Limb (tissue), 2 donors: ENCODE results near the gene MIDN.

ENCODE experiments used
- DNase-seq, 2 donors: peaks; one replicate each; pipeline ENCODE4 v3.0.0-alpha.2; 2016; ENCODE audit errors: extremely low spot score in 2 of 2

The MIDN gene

DNA sequence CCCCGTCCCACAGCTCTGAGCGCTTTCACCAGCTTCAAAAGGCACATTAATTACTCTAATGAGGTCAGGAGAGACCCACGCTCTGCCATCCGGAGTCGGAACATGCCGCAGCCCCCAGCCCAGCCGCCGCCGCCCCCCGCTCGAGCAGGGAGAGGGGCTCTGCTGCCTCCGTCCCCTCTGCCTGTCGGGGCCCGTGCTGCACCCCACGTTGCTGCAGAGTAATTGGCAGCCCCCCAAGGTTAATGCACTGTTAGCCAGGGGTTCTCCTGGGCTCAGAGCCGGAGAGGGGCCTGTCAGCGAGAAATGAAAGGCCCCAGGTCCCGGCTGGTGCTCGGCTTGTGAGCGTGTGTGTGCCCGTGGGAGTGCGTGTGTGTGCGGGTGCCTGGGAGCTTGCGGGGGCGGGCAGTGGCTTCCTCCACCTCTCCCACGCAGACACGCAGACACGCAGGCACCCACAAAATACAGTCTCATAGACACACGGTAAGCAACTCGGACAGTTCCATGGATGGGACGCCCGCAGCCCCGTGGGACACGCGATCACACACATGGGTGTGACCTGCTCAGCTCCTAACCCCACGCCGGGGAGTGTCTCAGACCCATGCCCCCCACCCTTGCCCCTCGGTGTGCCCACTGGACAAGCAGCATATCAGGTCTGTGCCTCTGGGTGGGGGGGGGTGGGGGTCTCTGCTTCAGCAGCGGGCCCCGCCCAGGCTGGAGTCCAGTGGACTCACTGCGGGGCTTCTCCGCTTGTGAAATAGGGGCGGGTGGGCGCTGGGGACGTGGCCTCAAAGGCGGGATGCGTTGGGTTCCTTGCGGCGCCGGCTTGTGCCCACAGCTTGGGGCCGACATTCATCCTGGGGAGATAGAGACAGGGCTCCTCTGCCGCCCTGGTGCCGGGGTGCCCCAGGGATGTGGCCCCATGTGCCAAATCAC, 32.5 kb downstream of the MIDN start:
- DNase-seq = no peak

DNA sequence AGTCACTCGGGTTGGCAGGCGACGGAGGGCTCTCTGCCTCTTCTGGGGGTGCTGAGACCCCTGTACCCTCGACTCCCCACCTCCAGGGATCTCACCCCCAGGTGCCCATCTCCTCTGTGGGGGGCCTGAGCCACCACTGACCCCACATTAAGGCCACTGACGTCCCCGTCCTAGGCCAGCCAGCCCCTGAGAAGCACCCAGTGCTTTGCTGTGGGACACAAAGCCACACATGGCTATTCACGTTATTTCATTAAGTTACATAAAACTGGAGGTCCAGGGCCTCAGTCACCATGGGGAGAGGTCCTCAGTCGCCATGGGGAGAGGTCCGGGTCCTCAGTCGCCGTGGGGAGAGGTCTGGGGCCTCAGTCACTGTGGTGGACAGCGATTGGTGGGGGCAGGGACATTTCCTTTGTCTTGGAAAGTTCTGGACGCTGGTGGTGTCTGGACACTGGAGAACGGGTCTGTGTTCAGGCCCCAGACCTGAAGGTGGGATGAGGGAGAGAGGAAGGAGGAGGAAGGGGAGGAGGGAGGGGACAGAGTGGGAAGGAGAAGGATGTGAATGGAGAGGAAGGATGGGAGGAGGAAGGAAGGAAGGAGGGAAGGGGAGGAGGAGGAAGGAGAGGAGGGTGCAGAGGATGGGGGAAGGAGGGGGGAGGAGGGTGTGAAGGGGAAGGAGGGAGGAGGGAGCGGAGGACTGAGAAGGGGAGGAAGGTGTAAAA, 33.3 kb downstream of the MIDN start:
- DNase-seq = no peak

DNA sequence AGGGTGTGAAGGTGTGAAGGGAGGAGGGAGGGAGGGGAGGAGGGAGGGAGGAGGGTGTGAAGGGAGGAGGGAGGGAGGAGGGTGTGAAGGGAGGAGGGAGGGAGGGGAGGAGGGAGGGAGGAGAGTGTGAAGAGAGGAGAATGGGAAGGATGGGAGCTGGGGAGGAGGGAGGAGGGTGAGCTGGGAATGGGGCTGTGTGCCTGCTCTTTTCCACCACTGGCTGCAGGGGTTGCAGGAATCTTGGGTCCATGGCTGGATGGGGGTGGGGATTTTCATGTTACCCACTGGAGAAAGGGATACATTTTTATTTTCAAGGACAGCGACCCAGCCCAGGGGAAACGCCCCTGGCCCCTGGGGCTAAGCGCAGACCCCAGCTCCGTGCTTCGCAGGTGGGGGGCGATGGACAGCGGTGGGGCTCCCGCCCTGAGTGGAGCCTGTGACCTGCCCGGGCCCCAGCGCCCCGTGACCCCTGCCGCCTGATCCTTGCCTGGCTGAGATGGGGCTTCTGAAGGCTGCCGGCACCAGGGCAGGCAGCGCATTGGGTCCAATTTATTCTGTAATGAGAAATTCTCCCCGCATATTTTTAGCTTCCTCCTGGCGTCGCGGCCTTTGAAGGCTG, 34.3 kb downstream of the MIDN start:
- no peak for DNase-seq

DNA sequence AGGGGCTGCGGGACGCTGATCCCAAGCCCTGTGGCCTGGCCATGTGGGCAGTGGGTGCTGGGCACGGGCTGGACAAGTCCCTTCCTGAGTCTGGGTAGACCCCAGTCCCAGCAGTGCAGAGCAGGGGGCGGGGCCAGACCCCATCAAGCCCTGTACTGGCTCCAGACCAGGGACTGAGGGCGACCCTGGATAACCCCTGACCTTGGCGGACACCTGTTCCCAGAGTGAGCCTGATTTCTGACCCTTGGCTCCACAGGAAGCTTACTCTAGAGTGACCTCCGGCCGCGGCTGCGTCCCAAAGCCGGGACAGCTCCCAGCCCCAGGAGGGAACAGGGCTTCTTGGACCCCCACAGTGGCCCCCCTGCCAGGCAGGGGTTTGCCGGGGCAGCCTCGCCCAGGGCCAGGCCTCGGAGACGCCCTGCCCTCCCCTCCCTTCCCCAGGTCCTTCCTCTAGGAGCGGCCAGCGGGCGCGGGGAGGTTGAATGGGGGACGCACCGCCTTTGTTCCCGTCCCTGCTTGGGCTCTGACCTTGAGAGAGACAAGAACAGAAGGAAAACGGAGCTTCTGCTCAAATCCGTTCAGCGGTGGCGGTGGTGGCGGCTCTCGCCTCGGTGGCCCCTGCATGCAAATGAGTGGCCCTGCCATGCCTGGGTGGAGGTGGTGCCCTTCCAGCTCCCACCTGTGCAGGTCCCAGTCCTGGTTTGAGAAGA, 35.0 kb downstream of the MIDN start:
- DNase-seq = no peak

DNA sequence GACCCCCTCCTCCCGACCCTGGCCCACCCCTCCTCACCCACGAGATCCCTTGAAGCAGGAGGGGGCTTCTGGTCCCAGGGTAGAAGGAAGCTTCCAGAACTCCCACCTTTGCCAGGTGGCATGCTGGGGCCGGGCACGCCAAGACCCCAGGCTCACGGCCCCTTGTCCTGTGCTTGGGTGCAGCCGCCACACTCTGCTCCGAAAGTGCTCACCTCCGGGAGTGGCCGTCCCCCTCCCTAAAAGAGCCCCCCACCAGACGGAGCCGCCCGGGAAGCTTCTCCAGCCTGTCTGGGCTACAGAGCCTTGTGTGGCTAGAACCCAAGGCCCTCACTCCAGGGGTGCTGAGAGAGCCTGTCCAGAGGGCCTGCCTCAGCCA, 35.5 kb downstream of the MIDN start:
- DNase-seq = no peak

DNA sequence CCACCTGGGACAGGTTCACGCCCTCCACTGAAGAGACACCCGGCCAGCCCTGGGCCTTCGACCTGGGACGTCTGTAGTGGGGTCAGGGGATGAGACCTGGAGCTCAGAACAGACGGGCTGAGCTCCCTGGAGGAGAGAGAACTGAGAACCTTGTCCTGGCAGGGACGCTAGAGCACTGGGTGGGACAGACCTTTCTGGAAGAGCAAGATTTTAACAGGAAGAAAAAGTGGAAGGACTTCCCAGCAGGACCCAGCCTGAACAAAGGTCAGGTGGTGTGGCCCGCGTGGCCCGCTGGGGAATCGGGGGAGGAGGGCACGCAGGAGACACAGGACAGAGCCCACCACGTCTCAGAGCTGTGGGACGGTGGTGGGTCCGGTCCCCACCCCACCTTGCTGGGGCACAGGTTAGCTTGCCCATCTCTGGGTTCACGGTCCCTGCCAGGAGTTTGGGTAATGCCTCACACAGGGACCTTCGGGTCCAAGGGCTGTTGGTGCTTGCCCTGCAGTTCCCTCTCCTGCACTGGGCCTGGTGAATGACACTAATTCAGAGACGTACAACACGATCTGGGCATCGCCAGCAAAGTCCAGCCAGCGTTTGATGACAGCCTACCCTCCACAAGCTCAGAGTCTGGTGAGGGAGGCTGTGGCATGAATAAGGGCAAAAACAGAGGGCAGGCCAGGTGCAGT, 36.1 kb downstream of the MIDN start:
- no peak for DNase-seq

DNA sequence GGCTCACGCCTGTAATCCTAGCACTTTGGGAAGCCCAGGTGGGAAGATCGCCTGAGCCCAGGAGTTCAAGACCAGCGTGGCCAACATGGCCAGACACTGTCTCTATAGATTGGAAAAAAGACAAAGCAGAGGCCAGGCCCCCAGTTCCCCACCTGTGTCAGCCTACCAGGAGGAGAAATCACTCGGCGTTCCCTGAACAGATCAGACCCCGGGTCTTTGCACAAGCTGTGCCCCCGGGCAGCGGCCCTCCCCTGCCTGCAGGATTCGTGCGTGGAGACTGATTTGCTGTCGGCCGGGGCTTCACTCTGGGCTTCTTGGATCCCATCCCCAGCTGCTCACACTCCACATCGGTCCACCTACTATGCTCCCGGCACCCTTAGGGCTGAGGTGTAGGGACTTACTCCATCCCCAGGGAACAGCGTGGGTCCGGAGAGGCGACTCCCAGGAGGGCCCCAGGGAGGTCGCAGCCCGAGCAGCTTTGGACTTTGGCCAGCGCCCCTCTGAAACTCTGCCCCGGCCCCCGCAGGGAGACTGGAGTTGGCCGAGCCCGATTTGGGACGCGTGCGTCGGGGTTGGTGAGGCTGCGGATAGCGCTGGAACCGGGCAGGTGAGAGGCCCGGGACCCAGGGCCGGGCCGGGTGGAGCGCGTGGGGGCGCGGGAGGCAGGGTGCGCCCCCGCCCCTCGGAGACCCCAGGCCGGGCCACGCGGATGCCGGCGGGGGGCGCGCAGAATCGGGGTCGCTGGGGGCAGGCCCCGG, 36.8 kb downstream of the MIDN start:
- DNase-seq = peak in 1 of 2 donors; percentile 50

GRCh38 chr19:1285737-1286360, 37.5 kb downstream of the MIDN start, which contains the start of gene EFNA2:
Gene EFNA2, plus strand, starts transcription at chr19:1285873. Its CDS starts 296 bp downstream, at chr19:1286169.
- no peak for DNase-seq

DNA sequence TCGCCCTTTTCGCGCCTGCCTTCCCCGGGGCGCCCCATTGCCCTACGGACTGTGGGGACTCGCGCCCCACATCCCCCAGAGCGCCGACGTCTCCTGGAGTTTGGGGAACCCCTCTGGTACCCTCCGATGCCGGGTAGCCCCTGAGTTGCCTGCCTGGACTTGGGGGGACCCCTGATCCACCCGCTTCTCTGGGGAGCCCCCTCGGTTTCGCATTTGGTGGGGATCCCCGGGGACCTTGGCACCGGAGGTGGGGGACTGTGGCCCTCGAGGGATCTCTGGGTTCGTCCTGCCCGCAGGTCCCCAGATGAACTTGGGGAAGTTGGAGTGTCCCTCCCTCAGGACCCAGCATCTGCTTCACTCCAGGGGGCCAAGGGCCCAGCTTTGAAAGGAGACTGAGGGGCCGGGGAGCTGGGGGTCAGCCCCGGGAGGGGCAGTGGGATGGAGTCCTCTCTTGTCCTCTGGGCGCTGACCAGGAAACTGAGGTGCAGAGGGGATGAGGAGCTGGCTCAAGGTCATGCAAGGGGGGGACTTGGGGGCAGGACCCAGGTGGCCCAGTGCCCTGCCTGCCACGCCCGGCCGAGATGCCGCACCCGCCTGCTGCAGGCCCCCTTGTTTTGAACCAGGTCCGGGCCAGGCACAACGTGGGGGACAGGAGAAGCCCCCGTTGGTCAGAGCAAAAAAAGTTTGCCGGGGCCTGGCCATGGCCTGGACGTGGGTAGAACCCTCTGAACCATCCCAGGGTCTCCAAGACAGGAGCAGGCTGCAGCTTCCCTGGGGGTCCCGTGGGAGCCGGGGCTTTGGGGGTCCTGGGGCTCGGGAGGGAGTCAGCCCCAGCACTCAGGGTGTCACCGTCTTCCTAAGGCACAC, 38.3 kb downstream of the MIDN start:
- DNase-seq = peak in 1 of 2 donors; percentile 47

DNA sequence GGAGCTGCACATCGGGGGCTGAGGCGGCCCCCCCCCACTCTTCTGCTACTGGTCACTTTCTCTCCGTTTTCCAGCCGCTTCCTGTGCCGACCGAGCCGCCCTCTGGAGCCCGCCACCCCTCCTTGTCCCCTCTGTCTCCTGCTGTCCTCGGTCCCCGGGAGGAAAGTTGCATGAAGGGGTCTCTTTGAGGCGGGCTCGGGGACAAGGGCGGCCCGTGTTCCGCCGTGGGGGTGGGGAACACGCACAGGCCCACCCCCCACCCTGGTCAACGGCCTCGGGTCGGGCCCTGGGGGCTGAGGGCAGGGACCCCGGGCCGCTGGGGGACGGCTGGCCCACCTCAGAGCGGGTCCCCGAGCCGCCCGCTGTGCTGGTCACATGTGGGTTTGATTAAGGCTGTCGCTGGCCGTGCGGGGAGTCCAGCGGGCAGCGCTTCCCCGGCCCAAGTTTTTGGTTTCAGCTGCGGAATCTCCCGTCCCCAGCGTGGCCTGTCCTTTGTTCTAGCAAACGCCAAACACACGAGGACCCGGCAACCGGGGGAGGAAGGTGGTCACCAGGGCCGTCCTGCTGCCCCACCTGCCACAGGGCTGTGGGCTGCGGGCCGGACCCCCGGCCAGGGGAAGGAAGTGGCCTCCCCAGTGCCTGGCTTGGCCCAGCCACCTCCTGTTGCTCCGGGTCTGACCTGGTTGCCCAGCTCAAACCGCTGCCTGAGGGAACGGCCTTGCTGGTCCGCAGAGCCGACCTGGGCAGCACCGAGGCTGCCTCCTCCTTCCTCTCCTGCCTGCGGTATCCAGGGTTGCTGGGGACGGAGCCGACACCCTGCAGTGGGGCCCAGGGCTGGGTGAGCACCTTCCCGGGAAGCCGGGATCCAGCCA, 39.2 kb downstream of the MIDN start:
- DNase-seq = peak in 1 of 2 donors; percentile 38

- no peak for DNase-seq
Observed at GRCh38 chr19:1288226-1288612, 39.8 kb downstream of the MIDN start.

DNA sequence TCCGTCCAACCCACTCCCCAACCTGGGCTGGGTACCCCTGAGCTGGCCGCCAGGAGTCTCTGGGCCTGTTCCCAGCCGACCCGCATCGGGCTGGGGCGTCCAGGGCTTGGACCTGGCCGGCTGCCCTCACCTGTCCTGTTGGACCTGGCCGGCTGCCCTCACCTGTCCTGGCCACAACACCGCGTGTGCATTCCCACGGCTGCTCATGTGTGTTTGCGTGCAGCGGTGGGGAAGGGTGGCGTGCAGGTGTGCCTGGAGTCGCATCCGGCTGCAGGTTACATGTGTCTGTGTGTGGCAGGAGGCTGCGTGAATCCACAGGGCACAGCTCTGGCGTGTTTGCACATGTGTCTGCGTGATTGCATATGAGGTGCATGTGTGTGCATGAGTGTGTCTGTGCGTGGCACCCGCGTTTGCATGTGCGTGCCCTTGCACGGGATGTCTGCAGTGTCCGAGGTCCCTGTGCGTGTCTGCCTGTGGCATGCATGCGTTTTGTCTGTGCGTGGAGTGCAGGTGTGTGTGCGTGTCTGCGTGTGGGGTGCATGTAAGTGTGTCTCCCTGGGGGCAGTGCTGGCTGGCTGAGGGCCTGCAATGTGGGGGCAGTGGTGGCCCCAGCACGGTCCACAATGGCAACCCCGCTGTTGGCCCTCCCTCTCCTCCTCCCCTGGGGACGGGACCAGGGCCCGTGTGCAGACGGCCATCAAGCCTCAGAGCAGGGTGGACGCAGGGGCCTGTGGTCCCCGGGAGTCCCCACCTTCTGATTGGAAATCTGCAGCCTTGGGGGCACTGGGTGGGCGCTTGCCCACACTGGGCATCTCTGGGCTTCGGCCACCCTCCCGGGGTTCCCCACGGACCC, 40.7 kb downstream of the MIDN start:
- DNase-seq = no peak

- no peak for DNase-seq
Observed at GRCh38 chr19:1289686-1290025, 41.3 kb downstream of the MIDN start.

GRCh38 chr19:1290196-1290702, 41.9 kb downstream of the MIDN start:
- no peak for DNase-seq

GRCh38 chr19:1290703-1291651, 42.6 kb downstream of the MIDN start:
- no peak for DNase-seq
